NB4 (cell line): ENCODE data around the gene BOK.
"Not testable (repeated sequence)": the region's sequence is repeated elsewhere in the genome, so short reads cannot be mapped to it uniquely, and the experiment has no call there.

ENCODE experiments used
- DNase-seq: peaks from one replicate; pipeline ENCODE4 v3.0.0; 2010; ENCODE audit warnings: low read depth
- H3K4me3 ChIP-seq: one replicate; pipeline ENCODE4 v1.5.1; 2011; ENCODE audit warnings: mild to moderate bottlenecking, low read depth, low read length, moderate library complexity
- MYC ChIP-seq: IDR thresholded peaks from 2 replicates; pipeline ENCODE4 v1.6.1; 2011; ENCODE audit warnings: low read depth, low read length
- POLR2A ChIP-seq: IDR thresholded peaks from 2 replicates; pipeline ENCODE4 v1.6.1; 2011; ENCODE audit warnings: mild to moderate bottlenecking; ENCODE audit not compliant: insufficient read length; ENCODE audit errors: extremely low read depth
- TF ChIP-seq, protein P1 (sequence below): IDR thresholded peaks from 2 replicates; pipeline ENCODE4 v1.6.1; 2011; ENCODE audit warnings: low read depth, low read length
- TF ChIP-seq, protein P2 (sequence below): IDR thresholded peaks from one replicate; pipeline ENCODE4 v1.5.1; 2012; ENCODE audit warnings: low read depth, low read length

Gene BOK

GRCh38 chr2:241569831-241570281 is 11.3 kb downstream of the BOK start:
- TF ChIP-seq, protein P1, sequence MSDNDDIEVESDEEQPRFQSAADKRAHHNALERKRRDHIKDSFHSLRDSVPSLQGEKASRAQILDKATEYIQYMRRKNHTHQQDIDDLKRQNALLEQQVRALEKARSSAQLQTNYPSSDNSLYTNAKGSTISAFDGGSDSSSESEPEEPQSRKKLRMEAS = no peak
- no peak for TF ChIP-seq POLR2A
- TF ChIP-seq MYC = no peak
- TF ChIP-seq, protein P2, sequence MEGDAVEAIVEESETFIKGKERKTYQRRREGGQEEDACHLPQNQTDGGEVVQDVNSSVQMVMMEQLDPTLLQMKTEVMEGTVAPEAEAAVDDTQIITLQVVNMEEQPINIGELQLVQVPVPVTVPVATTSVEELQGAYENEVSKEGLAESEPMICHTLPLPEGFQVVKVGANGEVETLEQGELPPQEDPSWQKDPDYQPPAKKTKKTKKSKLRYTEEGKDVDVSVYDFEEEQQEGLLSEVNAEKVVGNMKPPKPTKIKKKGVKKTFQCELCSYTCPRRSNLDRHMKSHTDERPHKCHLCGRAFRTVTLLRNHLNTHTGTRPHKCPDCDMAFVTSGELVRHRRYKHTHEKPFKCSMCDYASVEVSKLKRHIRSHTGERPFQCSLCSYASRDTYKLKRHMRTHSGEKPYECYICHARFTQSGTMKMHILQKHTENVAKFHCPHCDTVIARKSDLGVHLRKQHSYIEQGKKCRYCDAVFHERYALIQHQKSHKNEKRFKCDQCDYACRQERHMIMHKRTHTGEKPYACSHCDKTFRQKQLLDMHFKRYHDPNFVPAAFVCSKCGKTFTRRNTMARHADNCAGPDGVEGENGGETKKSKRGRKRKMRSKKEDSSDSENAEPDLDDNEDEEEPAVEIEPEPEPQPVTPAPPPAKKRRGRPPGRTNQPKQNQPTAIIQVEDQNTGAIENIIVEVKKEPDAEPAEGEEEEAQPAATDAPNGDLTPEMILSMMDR = no peak
- H3K4me3 ChIP-seq = no peak overlapping the region
- no peak for DNase-seq

- TF ChIP-seq MYC = no peak
- TF ChIP-seq, protein P2 = no peak
- TF ChIP-seq, protein P1 = no peak
- TF ChIP-seq POLR2A = no peak
- no peak overlapping the region for H3K4me3 ChIP-seq
- DNase-seq = peak; percentile 59
Measured at GRCh38 chr2:241570961-241571581, 12.5 kb downstream of the BOK start.

- TF ChIP-seq, protein P1 = no peak
- TF ChIP-seq MYC (no peak), POLR2A (no peak)
- TF ChIP-seq, protein P2 = no peak
- no peak for DNase-seq
- no peak overlapping the region for H3K4me3 ChIP-seq
Measured at GRCh38 chr2:241571821-241572620, 13.5 kb downstream of the BOK start.

GRCh38 chr2:241572915-241573651 is 14.5 kb downstream of the BOK start:
- not testable (repeated sequence) for H3K4me3 ChIP-seq, DNase-seq

GRCh38 chr2:241573741-241574140 is 15.2 kb downstream of the BOK start:
- TF ChIP-seq MYC = no peak
- TF ChIP-seq, protein P1 = no peak
- TF ChIP-seq, protein P2 = no peak
- no peak for TF ChIP-seq POLR2A
- no peak for DNase-seq
- H3K4me3 ChIP-seq = no peak overlapping the region
